PFSK-1 (cell line): Measurements from ENCODE around the gene SUFU.

Source experiments
- FOXP2 ChIP-seq: optimal IDR thresholded peaks from 2 replicates; pipeline ENCODE3; 2011; ENCODE audit warnings: borderline replicate concordance, control low read depth, inconsistent platforms; ENCODE audit not compliant: insufficient read depth; ENCODE audit errors: extremely low read length, extremely low read depth
- POLR2AphosphoS5 ChIP-seq: IDR thresholded peaks from 2 replicates; pipeline ENCODE4 v1.6.1; 2012; ENCODE audit warnings: low read depth, mild to moderate bottlenecking, control low read depth, low read length, moderate library complexity
- SIN3A ChIP-seq: IDR thresholded peaks from 2 replicates; pipeline ENCODE4 v1.6.1; 2012; ENCODE audit warnings: mild to moderate bottlenecking, low read length, moderate library complexity, borderline replicate concordance; ENCODE audit not compliant: insufficient read depth
- TAF1 ChIP-seq: IDR thresholded peaks from 2 replicates; pipeline ENCODE4 v1.6.1; 2012; ENCODE audit warnings: low read length, control low read depth, borderline replicate concordance; ENCODE audit not compliant: insufficient read depth
- TF ChIP-seq, protein P1 (sequence below), 2 experiments: IDR thresholded peaks; 2 replicates each; pipeline versions ENCODE4 v1.6.1 to v1.8.0; 2011 to 2012; ENCODE audit warnings: low read depth in 2 of 2, low read length in 2 of 2, control low read depth in 1 of 2, inconsistent platforms in 1 of 2, mild to moderate bottlenecking in 1 of 2, moderate library complexity in 1 of 2; ENCODE audit not compliant: insufficient read depth in 1 of 2

DNA sequence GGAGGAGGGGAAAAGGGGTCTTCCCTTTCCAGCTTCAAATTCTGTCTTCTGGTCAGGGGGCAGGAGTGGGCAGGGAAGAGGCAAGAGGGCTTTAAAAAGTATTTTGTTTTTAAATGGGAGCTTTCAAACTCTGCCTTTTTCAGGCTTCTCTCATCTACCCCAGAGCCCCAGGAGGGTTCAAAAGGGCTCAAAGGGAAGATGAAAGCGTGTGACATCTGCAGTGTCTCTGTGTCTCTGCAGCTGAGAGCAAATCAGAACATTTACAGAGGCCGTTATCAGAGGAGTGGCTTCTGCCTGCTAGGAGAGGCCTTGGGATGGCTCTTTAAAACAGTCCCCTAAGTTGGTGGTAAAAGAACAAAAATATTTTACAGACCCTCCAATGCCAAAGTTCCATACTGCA is 170.8 kb downstream of the SUFU start:
- TF ChIP-seq POLR2AphosphoS5 (no peak), TAF1 (no peak), FOXP2 (no peak), SIN3A (no peak)
- TF ChIP-seq, protein P1, sequence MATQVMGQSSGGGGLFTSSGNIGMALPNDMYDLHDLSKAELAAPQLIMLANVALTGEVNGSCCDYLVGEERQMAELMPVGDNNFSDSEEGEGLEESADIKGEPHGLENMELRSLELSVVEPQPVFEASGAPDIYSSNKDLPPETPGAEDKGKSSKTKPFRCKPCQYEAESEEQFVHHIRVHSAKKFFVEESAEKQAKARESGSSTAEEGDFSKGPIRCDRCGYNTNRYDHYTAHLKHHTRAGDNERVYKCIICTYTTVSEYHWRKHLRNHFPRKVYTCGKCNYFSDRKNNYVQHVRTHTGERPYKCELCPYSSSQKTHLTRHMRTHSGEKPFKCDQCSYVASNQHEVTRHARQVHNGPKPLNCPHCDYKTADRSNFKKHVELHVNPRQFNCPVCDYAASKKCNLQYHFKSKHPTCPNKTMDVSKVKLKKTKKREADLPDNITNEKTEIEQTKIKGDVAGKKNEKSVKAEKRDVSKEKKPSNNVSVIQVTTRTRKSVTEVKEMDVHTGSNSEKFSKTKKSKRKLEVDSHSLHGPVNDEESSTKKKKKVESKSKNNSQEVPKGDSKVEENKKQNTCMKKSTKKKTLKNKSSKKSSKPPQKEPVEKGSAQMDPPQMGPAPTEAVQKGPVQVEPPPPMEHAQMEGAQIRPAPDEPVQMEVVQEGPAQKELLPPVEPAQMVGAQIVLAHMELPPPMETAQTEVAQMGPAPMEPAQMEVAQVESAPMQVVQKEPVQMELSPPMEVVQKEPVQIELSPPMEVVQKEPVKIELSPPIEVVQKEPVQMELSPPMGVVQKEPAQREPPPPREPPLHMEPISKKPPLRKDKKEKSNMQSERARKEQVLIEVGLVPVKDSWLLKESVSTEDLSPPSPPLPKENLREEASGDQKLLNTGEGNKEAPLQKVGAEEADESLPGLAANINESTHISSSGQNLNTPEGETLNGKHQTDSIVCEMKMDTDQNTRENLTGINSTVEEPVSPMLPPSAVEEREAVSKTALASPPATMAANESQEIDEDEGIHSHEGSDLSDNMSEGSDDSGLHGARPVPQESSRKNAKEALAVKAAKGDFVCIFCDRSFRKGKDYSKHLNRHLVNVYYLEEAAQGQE (IDR thresholded peaks at IDR 0.05; ENCODE audit: insufficient read depth in 1 of 2, low read depth in 2 of 2, low read length in 2 of 2): no peak
